ENCODE measurements around the gene ZFHX3. TPM values are rescaled to one million over a fixed set of nuclear protein-coding genes. Genes with fewer than 3 reads are reported as not detected.
"Not testable (repeated sequence)": the region's sequence is repeated elsewhere in the genome, so short reads cannot be mapped to it uniquely, and the experiment has no call there.

Gene ZFHX3
- total and polyA plus RNA-seq, 2 experiments from 2014 or later, result 2.8 to 3.9 TPM

GRCh38 chr16:72996291-72997062 lies 51.5 kb downstream of the ZFHX3 start:
- peaks cover 23% of the 10 kb centered on the region for H3K4me1 ChIP-seq (ENCODE audit: insufficient read depth)
- no peaks in the 10 kb centered on the region for H4K20me1 ChIP-seq (ENCODE audit: insufficient read depth)
- in situ Hi-C loops (cut with MboI), result no loop called here
- H2AFZ ChIP-seq, result no peak overlapping the region
- no peaks in the 10 kb centered on the region for H3F3A ChIP-seq (ENCODE audit: insufficient read depth)
- no peaks in the 10 kb centered on the region for H3K9me2 ChIP-seq (ENCODE audit: insufficient read depth)
- H3K9me3 ChIP-seq (ENCODE audit: low read depth), result no peaks in the 10 kb centered on the region
- H3K27ac ChIP-seq, result no peak overlapping the region
- peaks cover 99% of the 10 kb centered on the region for H3K79me2 ChIP-seq (ENCODE audit: insufficient read depth)
- no peak overlapping the region for H3K9ac ChIP-seq
- no peak overlapping the region for H3K4me3 ChIP-seq
- H3K4me2 ChIP-seq (ENCODE audit: unreplicated experiment), result no peak overlapping the region
- no peaks in the 10 kb centered on the region for H3K36me3 ChIP-seq (ENCODE audit: low read depth)
- no peaks in the 10 kb centered on the region for H3K27me3 ChIP-seq (replicated peaks; ENCODE audit: insufficient read depth)
- WGBS, 2 experiments (ENCODE audit: low coverage in 1 of 2, low lambda C conversion rate in 2 of 2, missing lambda C conversion rate in 2 of 2), result 96 to 97% methylated on average over 11 of the region's 11 CpGs
- no peak for TF ChIP-seq EZH2 (IDR thresholded peaks at IDR 0.05; ENCODE audit: insufficient read depth, poor library complexity, severe bottlenecking)
- TF ChIP-seq EZH2phosphoT487 (IDR thresholded peaks at IDR 0.05; ENCODE audit: insufficient read depth, low read depth), result no peak
- DNase-seq, result no peak

- H3K36me3 ChIP-seq (ENCODE audit: low read depth); H3F3A ChIP-seq (ENCODE audit: insufficient read depth); H3K9me2 ChIP-seq (ENCODE audit: insufficient read depth); H3K9me3 ChIP-seq (ENCODE audit: low read depth); DNase-seq; in situ Hi-C loops (cut with MboI); H3K9ac ChIP-seq; H3K27ac ChIP-seq; H2AFZ ChIP-seq; H3K4me3 ChIP-seq; H3K4me2 ChIP-seq (ENCODE audit: unreplicated experiment); H4K20me1 ChIP-seq (ENCODE audit: insufficient read depth); H3K27me3 ChIP-seq (replicated peaks; ENCODE audit: insufficient read depth): not testable (repeated sequence)
- H3K79me2 ChIP-seq (ENCODE audit: insufficient read depth), result peaks cover 99% of the 10 kb centered on the region
- 95 to 96% methylated on average over 9 of the region's 9 CpGs for WGBS, 2 experiments (ENCODE audit: low coverage in 1 of 2, low lambda C conversion rate in 2 of 2, missing lambda C conversion rate in 2 of 2)
- H3K4me1 ChIP-seq (ENCODE audit: insufficient read depth), result peaks cover 29% of the 10 kb centered on the region
Measured at GRCh38 chr16:72995882-72996270, 52.1 kb downstream of the ZFHX3 start.

DNA sequence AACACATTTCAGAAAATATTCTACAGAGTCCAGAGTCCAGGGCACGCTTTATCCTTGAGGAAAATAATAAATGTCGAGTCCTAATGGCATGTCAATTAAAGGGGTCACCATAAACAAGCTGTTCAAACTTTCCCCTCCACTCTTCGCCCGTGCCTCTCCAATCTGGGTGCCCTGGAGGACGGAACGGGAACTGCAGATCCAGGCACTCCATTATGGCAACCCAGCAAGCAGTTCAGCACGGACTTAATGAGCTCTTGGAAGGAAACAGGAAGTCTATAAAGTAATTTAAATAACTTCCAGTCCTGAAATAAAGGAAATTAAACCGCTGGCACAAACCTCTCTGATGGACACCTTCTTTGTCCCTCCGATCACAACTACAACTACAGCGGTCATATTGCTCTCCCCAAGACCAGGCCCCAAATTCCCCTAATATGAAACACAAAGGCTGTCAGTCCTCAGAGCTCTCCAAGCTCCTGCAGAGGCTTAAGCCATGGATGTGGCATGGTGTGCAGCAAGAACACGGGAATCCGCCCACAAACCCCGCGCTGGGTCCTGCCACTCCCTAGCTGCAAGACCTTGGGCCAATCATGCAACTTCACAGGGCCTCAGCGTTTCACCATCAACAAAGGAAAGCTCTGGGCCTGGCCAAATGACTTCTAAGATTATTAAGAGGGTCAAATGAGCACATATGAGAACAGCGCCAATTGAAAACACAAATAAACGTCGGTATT lies 52.6 kb downstream of the ZFHX3 start:
- Histone ChIP-seq H4K20me1 (ENCODE audit: insufficient read depth) (no peaks in the 10 kb centered on the region), H3K9me3 (ENCODE audit: low read depth) (no peaks in the 10 kb centered on the region), H3F3A (ENCODE audit: insufficient read depth) (peaks cover 6% of the 10 kb centered on the region; the same call in 1 of the 2 replicates), H3K27ac (no peak overlapping the region), H2AFZ (no peak overlapping the region), H3K36me3 (ENCODE audit: low read depth) (no peaks in the 10 kb centered on the region), H3K4me1 (ENCODE audit: insufficient read depth) (peaks cover 31% of the 10 kb centered on the region), H3K9ac (no peak overlapping the region), H3K4me3 (no peak overlapping the region), H3K79me2 (ENCODE audit: insufficient read depth) (peaks cover 98% of the 10 kb centered on the region), H3K9me2 (ENCODE audit: insufficient read depth) (no peaks in the 10 kb centered on the region), H3K27me3 (replicated peaks; ENCODE audit: insufficient read depth) (no peaks in the 10 kb centered on the region), H3K4me2 (ENCODE audit: unreplicated experiment) (no peak overlapping the region)
- 92 to 94% methylated on average over 18 of the region's 18 CpGs for WGBS, 2 experiments (ENCODE audit: low coverage in 1 of 2, low lambda C conversion rate in 2 of 2, missing lambda C conversion rate in 2 of 2)
- no peak for DNase-seq
- TF ChIP-seq EZH2phosphoT487 (IDR thresholded peaks at IDR 0.05; ENCODE audit: insufficient read depth, low read depth) (no peak), EZH2 (IDR thresholded peaks at IDR 0.05; ENCODE audit: insufficient read depth, poor library complexity, severe bottlenecking) (no peak)
- in situ Hi-C loops (cut with MboI), result no loop called here

- no peak for DNase-seq
- WGBS, 2 experiments (ENCODE audit: low coverage in 1 of 2, low lambda C conversion rate in 2 of 2, missing lambda C conversion rate in 2 of 2), result 84 to 89% methylated on average over 6 of the region's 6 CpGs
- peaks cover 85% of the 10 kb centered on the region for H3K79me2 ChIP-seq (ENCODE audit: insufficient read depth)
- in situ Hi-C loops (cut with MboI), result no loop called here
- H3K9me3 ChIP-seq (ENCODE audit: low read depth), result no peaks in the 10 kb centered on the region
- no peaks in the 10 kb centered on the region for H3K27me3 ChIP-seq (replicated peaks; ENCODE audit: insufficient read depth)
- no peak overlapping the region for H3K4me3 ChIP-seq
- no peak overlapping the region for H2AFZ ChIP-seq
- peaks cover 30% of the 10 kb centered on the region for H3F3A ChIP-seq (ENCODE audit: insufficient read depth)
- H4K20me1 ChIP-seq (ENCODE audit: insufficient read depth), result no peaks in the 10 kb centered on the region
- H3K4me2 ChIP-seq (ENCODE audit: unreplicated experiment), result no peak overlapping the region
- no peak overlapping the region for H3K27ac ChIP-seq
- H3K36me3 ChIP-seq (ENCODE audit: low read depth), result no peaks in the 10 kb centered on the region
- H3K4me1 ChIP-seq (ENCODE audit: insufficient read depth), result peaks cover 37% of the 10 kb centered on the region
- no peaks in the 10 kb centered on the region for H3K9me2 ChIP-seq (ENCODE audit: insufficient read depth)
- TF ChIP-seq EZH2 (IDR thresholded peaks at IDR 0.05; ENCODE audit: insufficient read depth, poor library complexity, severe bottlenecking), result no peak
- no peak for TF ChIP-seq EZH2phosphoT487 (IDR thresholded peaks at IDR 0.05; ENCODE audit: insufficient read depth, low read depth)
- no peak overlapping the region for H3K9ac ChIP-seq
Measured at GRCh38 chr16:72992142-72992601, 55.8 kb downstream of the ZFHX3 start.

Measured in GM23248 (cell line).